Upper lobe of right lung (tissue), 1 donor: ENCODE measurements around the gene RTF2. TPM values are rescaled to one million over a fixed set of nuclear protein-coding genes. Genes with fewer than 3 reads are reported as not detected.

ENCODE experiments used
- ATAC-seq: fragments of 200-7000 bp; cut with Tn5 transposase; one replicate; pipeline ENCODE4 v1.9.1; 2020; ENCODE audit warnings: mild to moderate bottlenecking, moderate library complexity
- DNase-seq: peaks from one replicate; pipeline ENCODE4 v3.0.0-alpha.2; 2020
- H3K27ac ChIP-seq: fragments of 200-600 bp; one replicate; pipeline ENCODE4 v1.8.0; 2022
- H3K27me3 ChIP-seq: fragments of 200-600 bp; one replicate; pipeline ENCODE4 v1.8.0; 2022; ENCODE audit warnings: mild to moderate bottlenecking
- H3K36me3 ChIP-seq: fragments of 200-600 bp; one replicate; pipeline ENCODE4 v1.8.0; 2022
- H3K4me1 ChIP-seq: fragments of 200-600 bp; one replicate; pipeline ENCODE4 v1.8.0; 2022
- H3K4me3 ChIP-seq: fragments of 200-600 bp; one replicate; pipeline ENCODE4 v1.8.0; 2022; ENCODE audit warnings: mild to moderate bottlenecking
- H3K9me3 ChIP-seq: fragments of 200-600 bp; one replicate; pipeline ENCODE4 v1.8.0; 2022
- intact Hi-C: fragments of 100-400 bp; cut with DNase I; formaldehyde crosslinking; loops from one replicate; pipeline ENCODE4 v1.11.0; 2022
- long read RNA-seq: library from polyadenylated mRNA; unstranded; transcript quantifications from one replicate; pipeline ENCODE4 v2.0.0, GENCODE V29; 2021
- total RNA-seq: library from RNA; stranded (reverse); fragmentation: NEBNext Ultra II Directional; extraction: Animal tissue kit (Norgen Biotek cat#: 25700); gene quantifications from one replicate; pipeline ENCODE4 v1.2.1, GENCODE V29; 2021
- TF ChIP-seq, protein P1 (sequence below): fragments of 200-600 bp; IDR thresholded peaks from one replicate; pipeline ENCODE4 v1.8.0; 2022; ENCODE audit warnings: antibody characterized with exemption
- donor health status: DM: no; HTN: yes; CAD: no; lungs with severe emphysema.

RTF2 gene, protein sequence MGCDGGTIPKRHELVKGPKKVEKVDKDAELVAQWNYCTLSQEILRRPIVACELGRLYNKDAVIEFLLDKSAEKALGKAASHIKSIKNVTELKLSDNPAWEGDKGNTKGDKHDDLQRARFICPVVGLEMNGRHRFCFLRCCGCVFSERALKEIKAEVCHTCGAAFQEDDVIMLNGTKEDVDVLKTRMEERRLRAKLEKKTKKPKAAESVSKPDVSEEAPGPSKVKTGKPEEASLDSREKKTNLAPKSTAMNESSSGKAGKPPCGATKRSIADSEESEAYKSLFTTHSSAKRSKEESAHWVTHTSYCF
- 77.4 TPM for total RNA-seq
- long read RNA-seq, transcript RTF2-203 (8 exons, 1,572 nt) = minor isoform, 5 of 142 reads
- long read RNA-seq, transcript RTF2-202 (9 exons, 2,212 nt) = major isoform, 119 of 142 reads
- long read RNA-seq, partial matches to known transcripts = 4 of 142 reads
- long read RNA-seq, other reads (novel, unspliced or antisense) = 14 of 142 reads

- Histone ChIP-seq H3K27ac (peak within 1 kb of the TSS; percentile 85), H3K27me3 (no peaks in the 10 kb centered on the region), H3K4me3 (peak within 1 kb of the TSS; percentile 75), H3K36me3 (peaks cover 10% of the 10 kb centered on the region), H3K4me1 (peaks cover 19% of the 10 kb centered on the region), H3K9me3 (no peaks in the 10 kb centered on the region)
- ATAC-seq (peak; percentile 100), DNase-seq (peak; percentile 97)
- TF ChIP-seq, protein P1, sequence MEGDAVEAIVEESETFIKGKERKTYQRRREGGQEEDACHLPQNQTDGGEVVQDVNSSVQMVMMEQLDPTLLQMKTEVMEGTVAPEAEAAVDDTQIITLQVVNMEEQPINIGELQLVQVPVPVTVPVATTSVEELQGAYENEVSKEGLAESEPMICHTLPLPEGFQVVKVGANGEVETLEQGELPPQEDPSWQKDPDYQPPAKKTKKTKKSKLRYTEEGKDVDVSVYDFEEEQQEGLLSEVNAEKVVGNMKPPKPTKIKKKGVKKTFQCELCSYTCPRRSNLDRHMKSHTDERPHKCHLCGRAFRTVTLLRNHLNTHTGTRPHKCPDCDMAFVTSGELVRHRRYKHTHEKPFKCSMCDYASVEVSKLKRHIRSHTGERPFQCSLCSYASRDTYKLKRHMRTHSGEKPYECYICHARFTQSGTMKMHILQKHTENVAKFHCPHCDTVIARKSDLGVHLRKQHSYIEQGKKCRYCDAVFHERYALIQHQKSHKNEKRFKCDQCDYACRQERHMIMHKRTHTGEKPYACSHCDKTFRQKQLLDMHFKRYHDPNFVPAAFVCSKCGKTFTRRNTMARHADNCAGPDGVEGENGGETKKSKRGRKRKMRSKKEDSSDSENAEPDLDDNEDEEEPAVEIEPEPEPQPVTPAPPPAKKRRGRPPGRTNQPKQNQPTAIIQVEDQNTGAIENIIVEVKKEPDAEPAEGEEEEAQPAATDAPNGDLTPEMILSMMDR = no peak
- intact Hi-C loops = no loop called here
Measured at GRCh38 chr20:56468316-56469076, at the start of gene RTF2. RTF2 (plus strand) TSS chr20:56468627; CDS start chr20:56468698, 71 bp downstream.

DNA sequence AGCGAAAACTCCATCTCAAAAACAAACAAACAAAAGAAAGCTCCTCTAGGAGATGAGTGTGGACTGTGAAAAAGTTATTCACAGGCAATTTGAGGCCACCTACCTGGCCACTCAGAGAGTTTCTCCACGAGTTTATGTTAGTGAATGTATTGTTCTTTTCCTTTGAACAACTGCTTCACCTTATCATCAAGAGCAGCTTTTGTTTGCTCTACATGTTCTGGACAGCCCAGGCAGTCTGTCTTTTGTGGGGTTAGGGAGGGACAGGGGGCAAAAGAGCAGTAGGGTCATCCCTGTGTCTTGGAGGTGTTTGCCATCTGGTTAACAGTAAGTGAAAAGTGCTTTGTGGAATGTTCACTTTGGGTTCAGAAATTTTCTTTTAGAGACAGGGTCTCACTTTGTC, 48.4 kb upstream of the RTF2 start:
- no peak for DNase-seq
- peak overlapping the region; percentile 80 for H3K27ac ChIP-seq
- no peaks in the 10 kb centered on the region for H3K36me3 ChIP-seq
- no peaks in the 10 kb centered on the region for H3K27me3 ChIP-seq
- no peak for ATAC-seq
- TF ChIP-seq, protein P1 = no peak
- no peaks in the 10 kb centered on the region for H3K9me3 ChIP-seq
- no peak overlapping the region for H3K4me3 ChIP-seq
- H3K4me1 ChIP-seq = peaks cover 50% of the 10 kb centered on the region
- intact Hi-C loops = no loop called here

DNA sequence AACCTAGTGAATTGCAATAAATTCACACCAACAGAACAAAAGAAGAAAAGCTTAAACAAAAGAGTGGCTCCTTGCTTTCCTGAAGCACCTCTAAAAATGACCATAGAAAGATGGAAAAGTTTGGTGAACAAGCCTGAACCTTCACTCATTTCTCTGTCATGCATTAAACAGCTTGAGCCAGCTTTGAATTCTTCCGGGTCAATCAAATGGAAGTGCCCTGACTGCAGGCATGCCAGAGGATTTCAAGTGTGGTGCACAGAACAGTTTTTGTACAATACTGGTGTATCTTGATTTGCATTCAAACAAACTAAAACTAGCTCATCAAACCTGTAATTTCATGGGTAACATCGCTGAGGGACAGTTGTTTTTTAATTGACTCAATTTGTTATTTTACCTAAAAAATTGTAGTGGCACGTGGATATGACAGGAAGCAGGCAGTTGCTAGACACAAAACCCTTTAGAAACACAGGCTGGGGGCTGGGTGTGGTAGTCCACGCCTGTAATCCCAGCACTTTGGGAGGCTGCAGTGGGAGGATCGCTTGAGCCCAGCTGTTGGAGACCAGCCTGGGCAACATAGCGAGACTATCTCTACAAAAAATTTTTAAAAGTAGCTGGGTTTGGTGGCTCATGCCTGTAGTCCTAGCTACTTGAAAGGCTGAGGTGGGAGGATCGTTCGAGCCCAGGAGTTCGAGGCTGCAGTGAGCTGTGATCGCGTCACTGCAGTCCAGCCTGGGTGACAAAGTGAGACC, 47.3 kb upstream of the RTF2 start:
- Histone ChIP-seq H3K36me3 (no peaks in the 10 kb centered on the region), H3K4me1 (peaks cover 50% of the 10 kb centered on the region), H3K27me3 (no peaks in the 10 kb centered on the region), H3K4me3 (no peak overlapping the region), H3K9me3 (no peaks in the 10 kb centered on the region), H3K27ac (peak overlapping the region; percentile 32)
- TF ChIP-seq, protein P1 = no peak
- ATAC-seq = no peak
- intact Hi-C loops = no loop called here
- DNase-seq = no peak

GRCh38 chr20:56422076-56422823, 46.2 kb upstream of the RTF2 start:
- peak; percentile 47 for ATAC-seq
- H3K27ac ChIP-seq = peak overlapping the region; percentile 40
- TF ChIP-seq, protein P1 = no peak

GRCh38 chr20:56422824-56423189, 45.6 kb upstream of the RTF2 start:
- H3K36me3 ChIP-seq = no peaks in the 10 kb centered on the region
- intact Hi-C loops = no loop called here
- H3K4me1 ChIP-seq = peaks cover 45% of the 10 kb centered on the region
- ATAC-seq (no peak), DNase-seq (no peak)
- TF ChIP-seq, protein P1 = no peak
- no peak overlapping the region for H3K4me3 ChIP-seq
- H3K27ac ChIP-seq = peak overlapping the region; percentile 40
- no peaks in the 10 kb centered on the region for H3K27me3 ChIP-seq
- H3K9me3 ChIP-seq = no peaks in the 10 kb centered on the region

More at GRCh38 chr20:56422076-56422823, 46.2 kb upstream of the RTF2 start:
- intact Hi-C loops = no loop called here
- H3K27me3 ChIP-seq = no peaks in the 10 kb centered on the region
- no peaks in the 10 kb centered on the region for H3K36me3 ChIP-seq
- peaks cover 45% of the 10 kb centered on the region for H3K4me1 ChIP-seq
- no peaks in the 10 kb centered on the region for H3K9me3 ChIP-seq
- DNase-seq = no peak
- no peak overlapping the region for H3K4me3 ChIP-seq
